HG03378 (cell line): Measurements from ENCODE around the gene DGCR2.
"Not testable (repeated sequence)": the region's sequence is repeated elsewhere in the genome, so short reads cannot be mapped to it uniquely, and the experiment has no call there.

Source experiments
- ATAC-seq: cut with Tn5 transposase; IDR thresholded peaks from one replicate; pipeline ENCODE4 v1.9.1; 2021; ENCODE audit warnings: mild to moderate bottlenecking, moderate library complexity; ENCODE audit not compliant: unreplicated experiment

Gene DGCR2

GRCh38 chr22:19084586-19084985 lies 37.6 kb downstream of the DGCR2 start:
- not testable (repeated sequence) for ATAC-seq

GRCh38 chr22:19084126-19084525 lies 38.1 kb downstream of the DGCR2 start:
- ATAC-seq = not testable (repeated sequence)

- ATAC-seq = no peak
These were observed 39.4 kb downstream of the DGCR2 start for GRCh38 chr22:19082793-19083192.

GRCh38 chr22:19082101-19082500 lies 40.1 kb downstream of the DGCR2 start:
- ATAC-seq = no peak

- ATAC-seq = no peak
These were observed 40.9 kb downstream of the DGCR2 start for GRCh38 chr22:19081351-19081750.

- ATAC-seq = no peak
These were observed 41.4 kb downstream of the DGCR2 start for GRCh38 chr22:19080853-19081252.

- ATAC-seq = no peak
These were observed 42.5 kb downstream of the DGCR2 start for GRCh38 chr22:19079691-19080090.

- no peak for ATAC-seq
These were observed 46.8 kb downstream of the DGCR2 start for GRCh38 chr22:19075404-19075803.

- not testable (repeated sequence) for ATAC-seq
These were observed 49.4 kb downstream of the DGCR2 start for GRCh38 chr22:19072853-19073252.

- no peak for ATAC-seq
These were observed 51.6 kb downstream of the DGCR2 start for GRCh38 chr22:19070397-19071169.

GRCh38 chr22:19069451-19069850 lies 52.8 kb downstream of the DGCR2 start:
- ATAC-seq = no peak

GRCh38 chr22:19068784-19069271 lies 53.4 kb downstream of the DGCR2 start:
- no peak for ATAC-seq

GRCh38 chr22:19067696-19068348 lies 54.4 kb downstream of the DGCR2 start:
- no peak for ATAC-seq

GRCh38 chr22:19066531-19067271 lies 55.5 kb downstream of the DGCR2 start:
- no peak for ATAC-seq

- no peak for ATAC-seq
These were observed 56.3 kb downstream of the DGCR2 start for GRCh38 chr22:19065929-19066328.

GRCh38 chr22:19065298-19065859 lies 56.8 kb downstream of the DGCR2 start:
- ATAC-seq = no peak

- no peak for ATAC-seq
These were observed 57.7 kb downstream of the DGCR2 start for GRCh38 chr22:19064354-19065054.

GRCh38 chr22:19063581-19064353 lies 58.4 kb downstream of the DGCR2 start:
- ATAC-seq = no peak

GRCh38 chr22:19062943-19063308 lies 59.3 kb downstream of the DGCR2 start:
- no peak for ATAC-seq
